Duodenal mucosa (tissue), 2 donors: ENCODE measurements around the gene ASTL.

Experiments
- H3K27ac ChIP-seq: one replicate; pipeline ENCODE4 v1.7.0; 2013; ENCODE audit warnings: low read depth, low read length
- H3K27me3 ChIP-seq, 2 donors: one replicate each; pipeline ENCODE4 v1.7.0; 2013; ENCODE audit warnings: low read length in 2 of 2, control low read depth in 1 of 2; ENCODE audit not compliant: insufficient read depth in 2 of 2, control insufficient read depth in 1 of 2
- H3K36me3 ChIP-seq, 2 donors: one replicate each; pipeline ENCODE4 v1.7.0; 2013; ENCODE audit warnings: low read length in 2 of 2, control low read depth in 1 of 2; ENCODE audit not compliant: insufficient read depth in 2 of 2, control insufficient read depth in 1 of 2
- H3K4me1 ChIP-seq, 2 donors: one replicate each; pipeline ENCODE4 v1.7.0; 2013; ENCODE audit warnings: low read length in 2 of 2, control low read depth in 1 of 2; ENCODE audit not compliant: insufficient read depth in 2 of 2, control insufficient read depth in 1 of 2
- H3K4me3 ChIP-seq, 2 donors: one replicate each; pipeline ENCODE4 v1.7.0; 2013; ENCODE audit warnings: low read length in 2 of 2, low read depth in 1 of 2
- H3K9ac ChIP-seq, 2 donors: one replicate each; pipeline ENCODE4 v1.7.0; 2013; ENCODE audit warnings: low read length in 2 of 2, low read depth in 1 of 2
- H3K9me3 ChIP-seq, 2 donors: one replicate each; pipeline ENCODE4 v1.7.0; 2013; ENCODE audit warnings: low read length in 2 of 2, control low read depth in 1 of 2; ENCODE audit not compliant: control insufficient read depth in 1 of 2

Gene ASTL

GRCh38 chr2:96137321-96138178 lies 752 bp downstream of the ASTL start:
- Histone ChIP-seq H3K27ac (no peak overlapping the region), H3K36me3 (no peaks in the 10 kb centered on the region), H3K9ac (no peak overlapping the region)

GRCh38 chr2:96136129-96136720 lies 2.1 kb downstream of the ASTL start:
- Histone ChIP-seq H3K9ac (no peak overlapping the region), H3K9me3 (no peaks in the 10 kb centered on the region), H3K27me3 (no peaks in the 10 kb centered on the region), H3K27ac (no peak overlapping the region), H3K4me1 (peaks cover 3 to 15% of the 10 kb centered on the region in 2 donors), H3K4me3 (no peak overlapping the region), H3K36me3 (no peaks in the 10 kb centered on the region)

More at GRCh38 chr2:96137321-96138178, 752 bp downstream of the ASTL start:
- Histone ChIP-seq H3K4me1 (peaks cover 3 to 8% of the 10 kb centered on the region in 2 donors), H3K9me3 (no peaks in the 10 kb centered on the region), H3K27me3 (no peaks in the 10 kb centered on the region), H3K4me3 (no peak overlapping the region)

GRCh38 chr2:96135621-96136020 lies 2.7 kb downstream of the ASTL start:
- Histone ChIP-seq H3K4me3 (no peak overlapping the region), H3K9me3 (no peaks in the 10 kb centered on the region), H3K36me3 (no peaks in the 10 kb centered on the region), H3K9ac (no peak overlapping the region), H3K27me3 (no peaks in the 10 kb centered on the region), H3K4me1 (peaks cover 3 to 18% of the 10 kb centered on the region in 2 donors), H3K27ac (no peak overlapping the region)

GRCh38 chr2:96135171-96135570 lies 3.1 kb downstream of the ASTL start:
- Histone ChIP-seq H3K4me1 (peaks cover 3 to 18% of the 10 kb centered on the region in 2 donors), H3K9me3 (no peaks in the 10 kb centered on the region), H3K4me3 (no peak overlapping the region), H3K27ac (no peak overlapping the region), H3K9ac (no peak overlapping the region), H3K36me3 (no peaks in the 10 kb centered on the region), H3K27me3 (no peaks in the 10 kb centered on the region)

- Histone ChIP-seq H3K27me3 (no peaks in the 10 kb centered on the region), H3K4me3 (no peak overlapping the region), H3K36me3 (no peaks in the 10 kb centered on the region), H3K9ac (no peak overlapping the region), H3K4me1 (peaks cover 3 to 18% of the 10 kb centered on the region in 2 donors), H3K27ac (no peak overlapping the region), H3K9me3 (no peaks in the 10 kb centered on the region)
Observed at GRCh38 chr2:96134421-96134820, 3.9 kb downstream of the ASTL start.

GRCh38 chr2:96131813-96132745 lies 6.2 kb downstream of the ASTL start:
- Histone ChIP-seq H3K9me3 (no peaks in the 10 kb centered on the region), H3K36me3 (no peaks in the 10 kb centered on the region), H3K4me1 (peaks cover 0 to 10% of the 10 kb centered on the region in 2 donors), H3K9ac (no peak overlapping the region), H3K4me3 (no peak overlapping the region), H3K27ac (no peak overlapping the region), H3K27me3 (no peaks in the 10 kb centered on the region)

- H3K4me1 ChIP-seq = peaks cover 0 to 10% of the 10 kb centered on the region in 2 donors
- H3K9me3 ChIP-seq = no peaks in the 10 kb centered on the region
- H3K27me3 ChIP-seq = no peaks in the 10 kb centered on the region
- no peaks in the 10 kb centered on the region for H3K36me3 ChIP-seq
- no peak overlapping the region for H3K27ac ChIP-seq
- H3K4me3 ChIP-seq = no peak overlapping the region
- no peak overlapping the region for H3K9ac ChIP-seq
Observed at GRCh38 chr2:96131152-96131812, 7.0 kb downstream of the ASTL start.

GRCh38 chr2:96130483-96130882 lies 7.8 kb downstream of the ASTL start:
- Histone ChIP-seq H3K9me3 (no peaks in the 10 kb centered on the region), H3K4me3 (no peak overlapping the region), H3K4me1 (peaks cover 0 to 10% of the 10 kb centered on the region in 2 donors), H3K27ac (no peak overlapping the region), H3K9ac (no peak overlapping the region), H3K27me3 (no peaks in the 10 kb centered on the region), H3K36me3 (no peaks in the 10 kb centered on the region)

- Histone ChIP-seq H3K9ac (no peak overlapping the region), H3K27ac (no peak overlapping the region), H3K36me3 (no peaks in the 10 kb centered on the region), H3K4me3 (no peak overlapping the region), H3K27me3 (no peaks in the 10 kb centered on the region), H3K4me1 (peaks cover 0 to 10% of the 10 kb centered on the region in 2 donors), H3K9me3 (no peaks in the 10 kb centered on the region)
Observed at GRCh38 chr2:96129528-96130120, 8.7 kb downstream of the ASTL start.
